NOMO-1 (cell line): ENCODE measurements around the gene CCHCR1.
A peak's percentile ranks its signal among the peaks of the same experiment; 100 is the strongest.
"Not testable (repeated sequence)": the region's sequence is repeated elsewhere in the genome, so short reads cannot be mapped to it uniquely, and the experiment has no call there.

ENCODE experiments used
- DNase-seq, 2 experiments: peaks; one replicate each; lab custom pipeline; 2025; ENCODE audit not compliant: unreplicated experiment in 2 of 2; lab: John Stamatoyannopoulos, UW

The CCHCR1 gene, protein sequence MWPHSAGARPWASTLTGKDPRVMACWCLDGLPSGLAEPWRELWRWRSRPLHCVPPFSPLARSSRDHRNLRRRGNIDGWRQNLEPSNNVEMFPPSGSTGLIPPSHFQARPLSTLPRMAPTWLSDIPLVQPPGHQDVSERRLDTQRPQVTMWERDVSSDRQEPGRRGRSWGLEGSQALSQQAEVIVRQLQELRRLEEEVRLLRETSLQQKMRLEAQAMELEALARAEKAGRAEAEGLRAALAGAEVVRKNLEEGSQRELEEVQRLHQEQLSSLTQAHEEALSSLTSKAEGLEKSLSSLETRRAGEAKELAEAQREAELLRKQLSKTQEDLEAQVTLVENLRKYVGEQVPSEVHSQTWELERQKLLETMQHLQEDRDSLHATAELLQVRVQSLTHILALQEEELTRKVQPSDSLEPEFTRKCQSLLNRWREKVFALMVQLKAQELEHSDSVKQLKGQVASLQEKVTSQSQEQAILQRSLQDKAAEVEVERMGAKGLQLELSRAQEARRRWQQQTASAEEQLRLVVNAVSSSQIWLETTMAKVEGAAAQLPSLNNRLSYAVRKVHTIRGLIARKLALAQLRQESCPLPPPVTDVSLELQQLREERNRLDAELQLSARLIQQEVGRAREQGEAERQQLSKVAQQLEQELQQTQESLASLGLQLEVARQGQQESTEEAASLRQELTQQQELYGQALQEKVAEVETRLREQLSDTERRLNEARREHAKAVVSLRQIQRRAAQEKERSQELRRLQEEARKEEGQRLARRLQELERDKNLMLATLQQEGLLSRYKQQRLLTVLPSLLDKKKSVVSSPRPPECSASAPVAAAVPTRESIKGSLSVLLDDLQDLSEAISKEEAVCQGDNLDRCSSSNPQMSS

GRCh38 chr6:31157513-31158139 is at the start of gene CCHCR1:
Gene CCHCR1, minus strand, starts transcription at chr6:31157802. Its CDS starts 202 bp downstream, at chr6:31157600.
- DNase-seq, result no peak

DNA sequence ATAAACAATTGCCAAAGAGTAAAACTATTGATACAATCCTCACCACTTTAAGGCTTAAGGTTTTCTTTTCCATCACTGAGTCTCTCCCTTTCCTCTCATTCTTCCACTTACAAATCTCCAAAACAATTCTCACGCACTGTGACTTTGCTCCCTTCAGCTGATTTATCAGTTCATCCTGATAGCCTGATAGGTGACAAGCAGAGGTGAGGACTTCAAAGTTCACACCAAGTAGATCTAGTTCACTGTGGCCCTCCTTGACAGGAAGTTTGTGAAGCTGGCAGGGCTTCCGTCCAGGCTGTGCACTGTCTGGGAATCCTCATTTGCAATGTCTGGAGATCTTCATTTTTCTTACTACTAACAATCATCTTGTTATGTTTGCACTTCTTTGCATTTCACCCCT is 48.0 kb upstream of the CCHCR1 start:
- no peak for DNase-seq

GRCh38 chr6:31204751-31205145 is 47.1 kb upstream of the CCHCR1 start:
- DNase-seq, result no peak

DNA sequence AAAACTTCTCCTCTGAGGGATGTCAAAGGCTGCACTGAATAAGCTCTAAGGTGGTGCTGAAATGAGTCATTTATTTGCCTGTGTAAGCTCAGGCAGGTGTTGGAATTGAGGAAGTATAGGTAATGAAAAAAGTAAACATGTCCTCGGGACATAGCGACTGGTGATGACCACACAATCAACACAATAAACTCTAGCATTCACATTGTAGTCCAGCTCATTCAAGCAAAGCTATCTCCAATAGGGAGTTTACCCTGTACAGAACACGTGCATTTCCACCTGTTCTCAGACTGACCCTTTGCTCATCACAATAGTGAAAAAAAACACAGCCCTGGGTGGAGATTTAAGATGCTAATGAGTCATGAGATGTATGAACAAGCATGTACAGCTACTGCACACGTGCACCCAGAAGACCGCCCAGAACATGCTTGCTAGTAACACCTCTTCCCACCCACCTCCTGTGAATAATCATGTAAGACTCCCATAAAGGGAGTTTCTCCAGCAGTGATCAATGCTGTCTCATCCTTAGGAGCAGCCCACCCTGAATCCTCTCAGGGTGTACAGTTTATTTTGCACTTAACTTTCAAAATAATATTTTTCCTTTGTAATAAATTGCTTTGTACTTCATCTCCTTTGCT is 45.9 kb upstream of the CCHCR1 start:
- peak; percentile 53 to 68 for DNase-seq

GRCh38 chr6:31202259-31203166 is 44.9 kb upstream of the CCHCR1 start:
- no peak for DNase-seq

DNA sequence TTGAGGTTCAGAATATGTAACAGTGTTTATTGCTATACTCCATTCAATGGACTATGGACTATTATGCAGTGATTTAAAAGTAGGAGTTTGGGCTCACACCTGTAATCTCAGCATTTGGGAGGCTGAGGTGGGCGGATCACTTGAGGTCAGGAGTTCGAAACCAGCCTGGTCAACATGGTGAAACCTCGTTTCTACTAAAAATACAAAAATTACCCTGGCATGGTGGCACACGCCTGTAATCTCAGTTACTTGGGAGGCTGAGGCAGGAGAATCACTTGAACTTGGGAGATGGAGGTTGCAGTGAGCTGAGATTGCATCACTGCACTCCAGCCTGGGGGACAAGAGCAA is 41.5 kb upstream of the CCHCR1 start:
- not testable (repeated sequence) for DNase-seq

DNA sequence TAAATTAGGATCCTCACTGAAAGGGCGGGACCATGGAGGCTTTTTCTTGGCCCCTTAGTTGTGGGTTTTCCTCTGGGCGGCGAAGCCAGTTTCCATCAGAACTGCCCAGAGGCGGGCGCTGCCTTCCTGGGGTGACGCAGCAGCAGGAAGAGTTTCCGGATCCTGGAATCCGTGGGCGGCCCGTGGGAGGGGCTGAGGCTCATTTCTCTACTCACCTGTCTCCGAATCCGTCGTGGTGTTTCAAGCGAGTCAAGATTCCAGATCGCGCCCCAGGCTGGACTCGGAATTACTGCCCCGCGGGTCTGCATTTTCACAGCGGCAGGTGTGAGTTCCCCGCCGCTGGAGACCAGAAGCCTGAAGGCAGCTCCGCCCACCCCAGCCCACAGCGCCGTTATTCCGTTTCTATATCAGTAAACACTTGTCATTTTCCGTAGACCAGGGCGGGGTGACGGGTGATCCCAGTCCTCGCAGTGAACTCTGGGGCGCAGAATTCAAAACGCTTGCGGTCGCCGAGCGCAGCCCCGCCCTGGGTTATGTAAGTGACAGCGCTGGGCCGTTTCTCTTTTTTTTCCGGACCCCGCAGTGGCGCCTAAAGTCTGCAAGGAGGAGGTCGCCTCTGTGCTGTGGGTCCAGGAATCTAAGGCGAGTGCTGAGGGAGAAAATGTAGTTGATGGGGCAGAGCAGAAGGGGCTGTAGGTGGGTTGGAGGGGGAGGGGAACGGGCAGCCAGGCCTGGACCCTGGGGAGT is 40.1 kb upstream of the CCHCR1 start:
- peak; percentile 87 to 95 for DNase-seq

GRCh38 chr6:31196251-31197022 is 38.8 kb upstream of the CCHCR1 start:
- DNase-seq, result not testable (repeated sequence)

DNA sequence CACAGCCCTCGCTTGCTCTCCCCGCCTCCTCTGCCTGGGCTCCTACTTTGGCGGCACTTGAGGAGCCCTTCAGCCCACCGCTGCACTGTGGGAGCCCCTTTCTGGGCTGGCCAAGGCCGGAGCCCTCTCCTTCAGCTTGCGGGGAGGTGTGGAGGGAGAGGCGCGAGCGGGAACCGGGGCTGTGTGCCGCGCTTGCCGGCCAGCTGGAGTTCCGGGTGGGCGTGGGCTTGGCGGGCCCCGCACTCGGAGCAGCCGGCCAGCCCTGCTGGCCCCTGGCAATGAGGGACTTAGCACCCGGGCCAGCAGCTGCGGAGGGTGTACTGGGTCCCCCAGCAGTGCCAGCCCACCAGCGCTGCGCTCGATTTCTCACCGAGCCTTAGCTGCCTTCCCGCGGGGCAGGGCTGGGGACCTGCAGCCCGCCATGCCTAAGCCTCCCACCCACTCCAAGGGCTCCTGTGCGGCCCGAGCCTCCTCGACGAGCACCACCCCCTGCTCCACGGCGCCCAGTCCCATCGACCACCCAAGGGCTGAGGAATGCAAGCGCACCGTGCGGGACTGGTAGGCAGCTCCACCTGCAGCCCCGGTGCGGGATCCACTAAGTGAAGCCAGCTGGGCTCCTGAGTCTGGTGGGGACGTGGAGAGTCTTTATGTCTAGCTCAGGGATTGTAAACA is 37.8 kb upstream of the CCHCR1 start:
- not testable (repeated sequence) for DNase-seq

DNA sequence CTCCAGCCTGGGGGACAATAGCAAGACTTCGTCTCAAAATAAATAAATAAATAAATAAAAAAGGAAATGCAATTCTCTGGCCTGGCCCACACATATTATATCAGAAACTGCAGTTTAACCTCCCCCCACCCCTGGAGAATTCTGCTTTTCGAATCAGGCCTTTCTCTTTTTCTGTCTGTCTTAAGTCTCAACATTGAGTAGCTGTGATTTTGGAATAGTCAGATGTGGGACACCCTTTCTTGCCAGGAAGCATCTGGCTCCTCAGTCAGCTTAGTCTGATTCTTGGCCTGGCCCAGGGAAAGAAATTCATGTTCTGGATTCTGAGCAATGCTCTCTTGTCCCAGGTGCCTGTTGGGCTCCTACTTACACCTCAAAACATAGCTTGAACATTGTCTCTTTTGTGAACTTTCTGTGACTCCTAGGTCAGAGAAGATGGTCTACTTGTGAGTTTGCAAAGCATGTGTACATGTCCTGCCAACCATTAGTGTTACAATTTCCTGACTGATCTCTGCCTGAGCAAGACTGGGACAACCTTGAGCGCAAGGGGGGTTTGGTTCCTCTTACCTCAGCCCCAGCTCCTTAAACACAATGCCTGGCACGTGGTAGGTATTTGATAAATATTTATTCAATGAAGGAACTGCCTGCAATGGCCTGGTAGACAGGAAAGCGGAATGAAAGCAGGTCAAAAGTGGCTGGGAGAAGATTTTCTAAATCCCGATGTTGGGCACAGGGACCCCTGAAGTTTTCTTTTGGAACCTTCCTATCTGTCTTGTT is 36.6 kb upstream of the CCHCR1 start:
- no peak for DNase-seq

DNA sequence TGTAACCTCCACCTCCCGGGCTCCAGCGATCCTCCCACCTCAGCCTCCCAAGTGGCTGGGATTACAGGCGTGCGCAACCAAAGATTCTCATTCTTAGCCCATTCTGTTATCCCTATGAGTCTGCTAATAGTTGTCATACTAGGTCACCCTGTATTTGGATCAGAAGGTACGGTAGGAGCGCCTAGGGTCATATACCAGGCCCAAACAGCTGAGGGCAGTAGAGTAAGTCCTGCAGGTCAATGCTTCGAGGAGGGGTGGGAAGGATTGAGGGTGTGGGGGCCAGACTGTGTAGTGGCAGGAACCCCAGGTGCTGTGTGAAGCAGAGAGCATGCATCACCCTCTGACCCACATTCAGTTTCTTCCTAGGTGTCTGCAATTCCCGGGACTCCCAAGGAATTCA is 35.6 kb upstream of the CCHCR1 start:
- no peak for DNase-seq

- DNase-seq, result peak; percentile 43 to 47
Observed at GRCh38 chr6:31192431-31193105, 35.0 kb upstream of the CCHCR1 start.

- no peak for DNase-seq
Observed at GRCh38 chr6:31190488-31190887, 32.9 kb upstream of the CCHCR1 start.

GRCh38 chr6:31189223-31189622 is 31.6 kb upstream of the CCHCR1 start:
- not testable (repeated sequence) for DNase-seq

DNA sequence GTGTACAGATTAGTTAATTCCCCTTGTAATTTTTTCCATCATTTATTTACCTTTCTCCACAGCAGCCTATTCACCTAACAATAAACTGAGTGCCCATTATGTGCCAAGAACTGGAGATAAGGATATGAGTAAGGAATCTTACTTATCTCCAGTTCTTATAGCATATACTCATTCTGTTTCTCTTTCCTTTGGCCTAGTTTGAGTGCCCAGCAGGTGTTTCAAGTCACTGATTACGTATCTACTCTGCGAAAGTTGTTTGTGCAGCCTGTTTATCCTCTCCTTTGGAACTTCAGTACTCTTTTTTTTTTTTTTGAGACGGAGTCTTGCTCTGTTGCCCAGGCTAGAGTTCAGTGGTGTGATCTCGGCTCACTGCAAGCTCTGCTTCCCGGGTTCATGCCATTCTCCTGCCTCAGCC is 30.2 kb upstream of the CCHCR1 start:
- DNase-seq, result no peak

DNA sequence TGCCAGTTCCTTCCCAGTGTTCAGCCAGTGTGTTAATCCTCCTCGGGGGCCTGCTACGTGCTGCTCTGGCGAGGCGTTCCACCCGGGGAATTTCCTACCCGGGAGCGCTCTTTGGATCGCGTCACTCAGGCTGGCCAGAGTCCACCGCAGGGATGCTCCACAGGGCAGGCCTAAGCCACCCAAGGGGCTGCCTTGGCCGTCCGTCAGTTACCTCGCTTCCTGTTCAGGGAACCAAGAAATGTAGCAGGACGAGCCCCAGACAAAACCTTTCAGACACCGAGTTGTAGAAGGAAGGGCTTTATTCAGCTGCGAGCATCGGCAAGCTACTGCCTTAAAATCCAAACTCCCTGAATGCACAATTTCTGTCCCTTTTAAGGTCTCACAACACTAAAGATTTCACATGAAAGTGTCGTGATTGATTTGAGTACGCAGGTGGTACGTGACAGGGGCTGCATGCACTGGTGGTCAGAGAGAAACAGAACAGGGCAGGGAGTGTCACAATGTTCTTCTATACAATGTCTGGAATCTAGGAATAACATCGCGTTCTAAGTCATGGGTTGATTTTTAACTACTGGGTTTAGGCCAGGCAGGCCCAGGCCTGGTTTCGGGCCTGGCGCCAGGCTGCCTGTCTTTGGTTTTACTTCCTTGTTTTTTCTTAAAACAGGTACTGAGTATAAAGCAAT is 28.6 kb upstream of the CCHCR1 start:
- DNase-seq, result no peak
